Neural cell (in vitro differentiated cells): ENCODE data around the gene IDNK. TPM values are rescaled to one million over a fixed set of nuclear protein-coding genes. Genes with fewer than 3 reads are reported as not detected.

Source experiments
- H2AFZ ChIP-seq: fragments of 200-600, 300-800 bp; sonication (generic), shearing (Covaris generic); 2 replicates; pipeline ENCODE4 v1.6.0; 2014; ENCODE audit warnings: low read depth, mild to moderate bottlenecking, antibody characterized with exemption, low read length, moderate library complexity
- H3F3A ChIP-seq: fragments of 200-600 bp; shearing (Covaris generic); 2 replicates; pipeline ENCODE4 v1.6.1; 2016; ENCODE audit warnings: mild to moderate bottlenecking, moderate library complexity, mixed read lengths, antibody characterized with exemption, low read length; ENCODE audit not compliant: insufficient read depth, poor library complexity, severe bottlenecking
- H3K27ac ChIP-seq: fragments of 200-600, 300-800 bp; sonication (generic), shearing (Covaris generic); 2 replicates; pipeline ENCODE4 v1.5.1; 2014; ENCODE audit warnings: mild to moderate bottlenecking, low read length, moderate library complexity
- H3K27me3 ChIP-seq: fragments of 300-800, 200-600 bp; sonication (generic), shearing (Covaris generic); 2 replicates; pipeline ENCODE4 v1.6.0; 2014; ENCODE audit warnings: mild to moderate bottlenecking, low read depth, low read length, moderate library complexity; ENCODE audit not compliant: insufficient read depth
- H3K36me3 ChIP-seq: fragments of 300-800, 200-600 bp; sonication (generic), shearing (Covaris generic); 2 replicates; pipeline ENCODE4 v1.5.1; 2014; ENCODE audit warnings: mild to moderate bottlenecking, antibody characterized with exemption, low read length, moderate library complexity; ENCODE audit not compliant: insufficient read depth
- H3K4me2 ChIP-seq: fragments of 300-800, 200-600 bp; sonication (generic), shearing (Covaris generic); 2 replicates; pipeline ENCODE4 v1.6.0; 2014; ENCODE audit warnings: mild to moderate bottlenecking, low read length
- H3K4me3 ChIP-seq: fragments of 300-800, 200-600 bp; sonication (generic), shearing (Covaris generic); 2 replicates; pipeline ENCODE4 v1.5.1; 2014; ENCODE audit warnings: mild to moderate bottlenecking, low read length, moderate library complexity
- H3K79me2 ChIP-seq: fragments of 200-600 bp; shearing (Covaris generic); replicated peaks from 2 replicates; pipeline ENCODE4 v1.6.0; 2014; ENCODE audit warnings: mild to moderate bottlenecking, low read length, moderate library complexity; ENCODE audit not compliant: insufficient read depth
- H3K9ac ChIP-seq: fragments of 300-800, 200-600 bp; sonication (generic), shearing (Covaris generic); 2 replicates; pipeline ENCODE4 v1.6.1; 2016; ENCODE audit warnings: mild to moderate bottlenecking, low read length, mixed read lengths
- H3K9me2 ChIP-seq: fragments of 200-600 bp; shearing (Covaris generic); 2 replicates; pipeline ENCODE4 v1.6.1; 2016; ENCODE audit warnings: mild to moderate bottlenecking, low read length, mixed read lengths; ENCODE audit not compliant: insufficient read depth
- H3K9me3 ChIP-seq: fragments of 200-600, 300-800 bp; sonication (generic), shearing (Covaris generic); 2 replicates; pipeline ENCODE4 v1.6.1; 2016; ENCODE audit warnings: mild to moderate bottlenecking, mixed run types, low read length, moderate library complexity, mixed read lengths
- H4K20me1 ChIP-seq: fragments of 200-600 bp; shearing (Covaris generic); 2 replicates; pipeline ENCODE4 v1.6.1; 2016; ENCODE audit warnings: mild to moderate bottlenecking, mixed run types; ENCODE audit not compliant: insufficient read depth
- CTCF ChIP-seq: fragments of 450-650 bp; IDR thresholded peaks from 2 replicates; pipeline ENCODE4 v1.5.1; 2014; ENCODE audit warnings: antibody characterized with exemption, mild to moderate bottlenecking, moderate library complexity; ENCODE audit not compliant: poor library complexity, severe bottlenecking
- EP300 ChIP-seq: fragments of 450-650 bp; conservative IDR thresholded peaks from 2 replicates; pipeline ENCODE4 v1.6.1; 2014; ENCODE audit warnings: antibody characterized with exemption, mild to moderate bottlenecking, moderate library complexity; ENCODE audit not compliant: poor library complexity, severe bottlenecking
- EZH2 ChIP-seq: fragments of 200-600, 300-800 bp; shearing (Covaris generic), sonication (generic); IDR thresholded peaks from 2 replicates; pipeline ENCODE4 v1.6.1; 2014; ENCODE audit warnings: antibody characterized with exemption, low read length, borderline replicate concordance, mild to moderate bottlenecking; ENCODE audit not compliant: insufficient read depth, poor library complexity, severe bottlenecking
- MXI1 ChIP-seq: fragments of 450-650 bp; conservative IDR thresholded peaks from 2 replicates; pipeline ENCODE4 v1.6.1; 2014; ENCODE audit warnings: antibody characterized with exemption, mild to moderate bottlenecking; ENCODE audit not compliant: poor library complexity, severe bottlenecking
- POLR2AphosphoS5 ChIP-seq: IDR thresholded peaks from 2 replicates; pipeline ENCODE4 v1.6.1; 2012
- RAD21 ChIP-seq: fragments of 450-650 bp; conservative IDR thresholded peaks from 2 replicates; pipeline ENCODE4 v1.6.1; 2014; ENCODE audit warnings: antibody characterized with exemption, mild to moderate bottlenecking, moderate library complexity
- REST ChIP-seq: IDR thresholded peaks from 2 replicates; pipeline ENCODE4 v1.6.1; 2012; ENCODE audit warnings: borderline replicate concordance
- SMC3 ChIP-seq: fragments of 450-650 bp; conservative IDR thresholded peaks from 2 replicates; pipeline ENCODE4 v1.6.1; 2014; ENCODE audit warnings: antibody characterized with exemption, mild to moderate bottlenecking, moderate library complexity; ENCODE audit not compliant: poor library complexity
- TAF1 ChIP-seq: IDR thresholded peaks from 2 replicates; pipeline ENCODE4 v1.6.1; 2012; ENCODE audit warnings: low read depth
- polyA minus RNA-seq: library from RNA; depleted of rRNA, polyadenylated mRNA; stranded (reverse); fragments of >200 nt; gene quantifications from 2 replicates; pipeline ENCODE4 v1.2.3, GENCODE V29; 2014
- polyA plus RNA-seq: library from polyadenylated mRNA; depleted of rRNA; stranded (reverse); fragments of >200 nt; gene quantifications from 2 replicates; pipeline ENCODE4 v1.2.3, GENCODE V29; 2014

Gene IDNK
- polyA plus RNA-seq = 4.1 and 7.5 TPM in 2 replicates
- polyA minus RNA-seq = 1.9 TPM in 1 of 2 replicates, not detected in the other

- Histone ChIP-seq H3K4me2 (peak within 1 kb of the TSS; percentile 51), H3K9me2 (no peaks in the 10 kb centered on the region), H4K20me1 (no peaks in the 10 kb centered on the region), H3K36me3 (no peaks in the 10 kb centered on the region), H3F3A (no peaks in the 10 kb centered on the region), H2AFZ (peak within 1 kb of the TSS; percentile 80), H3K79me2 (no peaks in the 10 kb centered on the region), H3K27me3 (peaks cover 5% of the 10 kb centered on the region), H3K9me3 (no peaks in the 10 kb centered on the region), H3K9ac (peak within 1 kb of the TSS; percentile 73), H3K27ac (peak within 1 kb of the TSS; percentile 31), H3K4me3 (peak within 1 kb of the TSS; percentile 71)
- TF ChIP-seq POLR2AphosphoS5 (peak; percentile 30), CTCF (no peak), EP300 (no peak)
Measured at GRCh38 chr9:83622939-83623678, at the start of gene IDNK. IDNK (plus strand) TSS chr9:83623143; CDS start chr9:83623172, 29 bp downstream.

GRCh38 chr9:83574482-83574881 is 48.5 kb upstream of the IDNK start:
- Histone ChIP-seq H3K9ac (no peak overlapping the region), H3K36me3 (no peaks in the 10 kb centered on the region), H3K4me2 (no peak overlapping the region), H3K4me3 (no peak overlapping the region), H2AFZ (no peak overlapping the region), H3K79me2 (no peaks in the 10 kb centered on the region), H3K27me3 (no peaks in the 10 kb centered on the region), H3K27ac (no peak overlapping the region), H3K9me3 (no peaks in the 10 kb centered on the region), H3K9me2 (no peaks in the 10 kb centered on the region), H4K20me1 (no peaks in the 10 kb centered on the region), H3F3A (no peaks in the 10 kb centered on the region)
- TF ChIP-seq RAD21 (no peak), SMC3 (no peak), CTCF (no peak), REST (no peak), TAF1 (no peak), EZH2 (no peak), MXI1 (no peak)
